ENCODE data around the gene XYLT1.

- TF ChIP-seq CTCF (IDR thresholded peaks at IDR 0.05): no peak
- TF ChIP-seq POLR2A (IDR thresholded peaks at IDR 0.05): no peak
- no peak for TF ChIP-seq POLR2AphosphoS5 (IDR thresholded peaks at IDR 0.05; ENCODE audit: insufficient read depth in 1 of 2, low read depth in 1 of 2)
These were observed 33.3 kb upstream of the XYLT1 start for GRCh38 chr16:17504050-17504449.

Data from vagina (tissue), 2 donors.